Tibial artery (tissue), 4 donors: ENCODE data around the gene SMARCAD1.

Experiments used
- DNase-seq, 2 donors: peaks; one replicate each; pipeline ENCODE4 v3.0.0-alpha.2; 2019
- H3K27ac ChIP-seq, 2 donors: fragments of 200-600 bp; sonication (generic) in 1 of 2; 1 replicate in 1 of 2; 2 replicates in 1 of 2; pipeline ENCODE4 v1.5.1; 2018 to 2019; ENCODE audit warnings: mild to moderate bottlenecking in 1 of 2
- H3K27me3 ChIP-seq, 2 donors: fragments of 200-600 bp; sonication (generic) in 1 of 2; one replicate each; pipeline versions ENCODE4 v1.5.1 to v1.6.0; 2016 to 2019
- H3K36me3 ChIP-seq, 3 donors: fragments of 200-600 bp; sonication (generic) in 2 of 3; one replicate each; pipeline ENCODE4 v1.5.1; 2016 to 2019; ENCODE audit warnings: mild to moderate bottlenecking in 2 of 3
- H3K4me1 ChIP-seq, 4 donors: fragments of 200-600 bp; sonication (generic) in 2 of 4; 1 replicate in 3 of 4; 2 replicates in 1 of 4; pipeline ENCODE4 v1.5.1; 2016 to 2019
- H3K4me3 ChIP-seq, 2 donors: fragments of 200-600 bp; sonication (generic) in 1 of 2; 1 replicate in 1 of 2; 2 replicates in 1 of 2; pipeline ENCODE4 v1.5.1; 2018 to 2019; ENCODE audit warnings: mild to moderate bottlenecking in 2 of 2
- H3K9me3 ChIP-seq, 3 donors: fragments of 200-600 bp; sonication (generic) in 1 of 3; one replicate each; pipeline ENCODE4 v1.5.1; 2016 to 2019
- CTCF ChIP-seq, 2 experiments: fragments of 200-600 bp in 1 of 2; fragments of 450-650 bp in 1 of 2; IDR thresholded peaks; one replicate each; pipeline ENCODE4 v1.5.1; 2017 to 2019; ENCODE audit warnings: antibody characterized with exemption in 2 of 2, mild to moderate bottlenecking in 1 of 2, moderate library complexity in 1 of 2
- intact Hi-C: fragments of 100-400 bp; cut with DNase I; formaldehyde crosslinking; loops from one replicate; pipeline ENCODE4 v1.15.0; 2023; ENCODE audit warnings: low total_unique reads

SMARCAD1 gene

GRCh38 chr4:94274912-94275311 lies 67.2 kb downstream of the SMARCAD1 start:
- intact Hi-C loops: no loop called here
- Histone ChIP-seq H3K4me3 (no peak overlapping the region), H3K4me1 (no peaks in the 10 kb centered on the region), H3K9me3 (no peaks in the 10 kb centered on the region), H3K27me3 (no peaks in the 10 kb centered on the region), H3K27ac (no peak overlapping the region), H3K36me3 (peaks cover 60 to 77% (median 73%) of the 10 kb centered on the region in 3 donors)
- no peak for DNase-seq
- no peak for TF ChIP-seq CTCF (IDR thresholded peaks at IDR 0.05)

- Histone ChIP-seq H3K27ac (no peak overlapping the region), H3K4me1 (no peaks in the 10 kb centered on the region), H3K27me3 (no peaks in the 10 kb centered on the region), H3K36me3 (peaks cover 66 to 90% (median 82%) of the 10 kb centered on the region in 3 donors), H3K9me3 (no peaks in the 10 kb centered on the region), H3K4me3 (no peak overlapping the region)
- no peak for TF ChIP-seq CTCF (IDR thresholded peaks at IDR 0.05)
- intact Hi-C loops: no loop called here
- DNase-seq: no peak
Observed at GRCh38 chr4:94276204-94276603, 68.5 kb downstream of the SMARCAD1 start.

DNA sequence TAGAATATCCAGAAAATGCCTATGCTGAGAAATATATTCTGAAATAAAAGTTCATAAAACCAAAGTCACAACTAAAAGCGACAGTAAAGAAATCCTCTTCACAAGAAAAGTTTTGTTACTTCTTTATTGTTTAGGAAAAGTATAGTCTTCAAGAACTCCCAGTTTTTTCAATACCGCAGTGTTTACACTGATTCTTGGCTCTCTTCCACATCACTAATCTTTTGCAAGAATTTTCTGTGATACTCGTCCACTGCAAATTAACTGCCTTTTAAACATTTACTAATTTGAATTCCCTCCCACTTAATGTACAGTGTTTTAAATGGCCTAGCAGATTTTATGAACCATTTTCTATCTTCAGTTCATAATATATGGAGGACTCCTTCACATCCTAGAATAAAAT lies 69.9 kb downstream of the SMARCAD1 start:
- no peak overlapping the region for H3K27ac ChIP-seq
- no peak for TF ChIP-seq CTCF (IDR thresholded peaks at IDR 0.05)
- no peaks in the 10 kb centered on the region for H3K4me1 ChIP-seq
- peaks cover 69 to 88% (median 87%) of the 10 kb centered on the region in 3 donors for H3K36me3 ChIP-seq
- DNase-seq: no peak
- H3K27me3 ChIP-seq: no peaks in the 10 kb centered on the region
- intact Hi-C loops: no loop called here
- no peak overlapping the region for H3K4me3 ChIP-seq
- no peaks in the 10 kb centered on the region for H3K9me3 ChIP-seq

DNA sequence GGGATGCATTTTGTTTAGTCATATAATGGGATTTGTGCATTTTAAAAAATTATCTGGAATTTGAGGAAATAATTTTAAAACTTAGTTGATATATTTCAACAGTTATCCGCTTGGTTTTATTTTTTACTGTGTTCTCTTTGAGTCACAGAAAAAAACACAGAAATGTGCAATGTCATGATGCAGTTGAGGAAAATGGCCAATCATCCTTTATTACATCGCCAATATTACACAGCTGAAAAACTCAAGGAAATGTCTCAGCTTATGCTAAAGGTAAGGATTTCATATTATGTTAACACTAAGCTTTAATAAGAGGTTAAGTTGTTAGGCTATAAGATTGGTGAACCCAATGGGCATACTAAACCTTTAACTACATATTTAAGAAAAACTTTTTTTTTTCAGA lies 71.1 kb downstream of the SMARCAD1 start:
- TF ChIP-seq CTCF (IDR thresholded peaks at IDR 0.05): no peak
- Histone ChIP-seq H3K9me3 (no peaks in the 10 kb centered on the region), H3K27me3 (no peaks in the 10 kb centered on the region), H3K4me1 (no peaks in the 10 kb centered on the region), H3K36me3 (peaks cover 73 to 90% (median 90%) of the 10 kb centered on the region in 3 donors), H3K4me3 (no peak overlapping the region), H3K27ac (no peak overlapping the region)
- no peak for DNase-seq
- intact Hi-C loops: no loop called here

DNA sequence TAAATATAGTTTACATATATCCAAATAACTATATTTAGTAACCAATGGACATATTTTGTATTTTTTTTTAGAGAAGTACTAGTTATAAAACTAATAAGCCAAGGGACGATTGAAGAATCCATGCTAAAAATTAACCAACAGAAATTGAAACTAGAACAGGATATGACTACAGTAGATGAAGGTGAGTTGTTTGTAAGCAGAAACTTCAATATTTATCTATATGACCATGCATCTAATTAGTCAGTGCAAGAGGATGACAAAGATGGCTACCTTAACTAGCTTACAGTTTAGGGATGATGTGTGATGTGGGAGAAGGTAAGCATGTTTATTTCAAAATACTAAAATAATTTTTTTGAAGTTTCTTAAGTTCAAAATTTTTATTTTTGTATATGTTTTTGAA lies 77.2 kb downstream of the SMARCAD1 start:
- TF ChIP-seq CTCF (IDR thresholded peaks at IDR 0.05): no peak

GRCh38 chr4:94285666-94286065 lies 78.0 kb downstream of the SMARCAD1 start:
- peaks cover 53 to 73% (median 57%) of the 10 kb centered on the region in 3 donors for H3K36me3 ChIP-seq
- intact Hi-C loops: no loop called here
- DNase-seq: no peak
- H3K27ac ChIP-seq: no peak overlapping the region
- TF ChIP-seq CTCF (IDR thresholded peaks at IDR 0.05): no peak
- H3K9me3 ChIP-seq: no peaks in the 10 kb centered on the region
- H3K4me3 ChIP-seq: no peak overlapping the region
- no peaks in the 10 kb centered on the region for H3K27me3 ChIP-seq
- no peaks in the 10 kb centered on the region for H3K4me1 ChIP-seq

More for the DNA sequence above, 77.2 kb downstream of the SMARCAD1 start:
- H3K4me1 ChIP-seq: no peaks in the 10 kb centered on the region
- H3K36me3 ChIP-seq: peaks cover 52 to 75% (median 58%) of the 10 kb centered on the region in 3 donors
- H3K27me3 ChIP-seq: no peaks in the 10 kb centered on the region
- intact Hi-C loops: no loop called here
- H3K27ac ChIP-seq: no peak overlapping the region
- no peak overlapping the region for H3K4me3 ChIP-seq
- no peaks in the 10 kb centered on the region for H3K9me3 ChIP-seq
- DNase-seq: no peak
